Sigmoid colon (tissue), 4 donors: ENCODE results near the gene MGMT.

Experiments used
- CTCF ChIP-seq, 4 experiments: fragments of 450-650 bp in 3 of 4; fragments of 200-600 bp in 1 of 4; IDR thresholded peaks; one replicate each; pipeline ENCODE4 v1.5.1; 2016 to 2019; ENCODE audit warnings: antibody characterized with exemption in 4 of 4, mild to moderate bottlenecking in 3 of 4, moderate library complexity in 2 of 4
- EP300 ChIP-seq, 4 donors: sonication (generic); formaldehyde crosslinking; IDR thresholded peaks; one replicate each; pipeline ENCODE4 v1.6.1; 2017; ENCODE audit warnings: antibody characterized with exemption in 4 of 4
- POLR2A ChIP-seq, 2 donors: fragments of 450-650 bp; IDR thresholded peaks; one replicate each; pipeline ENCODE4 v1.6.1; 2016; ENCODE audit warnings: antibody characterized with exemption in 2 of 2, mild to moderate bottlenecking in 2 of 2, moderate library complexity in 2 of 2
- POLR2AphosphoS5 ChIP-seq, 4 donors: sonication (generic); formaldehyde crosslinking; IDR thresholded peaks; one replicate each; pipeline ENCODE4 v1.6.1; 2017; ENCODE audit warnings: antibody characterized with exemption in 4 of 4

- no peak for TF ChIP-seq EP300 (IDR thresholded peaks at IDR 0.05)
- TF ChIP-seq POLR2A (IDR thresholded peaks at IDR 0.05): no peak
- no peak for TF ChIP-seq CTCF (IDR thresholded peaks at IDR 0.05)
- TF ChIP-seq POLR2AphosphoS5 (IDR thresholded peaks at IDR 0.05): no peak
Observed at GRCh38 chr10:129615381-129615780, 148.3 kb downstream of the MGMT start.
